PC-9 (cell line): ENCODE measurements around the gene GPR149. TPM values are rescaled to one million over a fixed set of nuclear protein-coding genes. Genes with fewer than 3 reads are reported as not detected.

Experiments
- BruUV-seq: library from RNA; stranded (reverse); fragments of 400-500 nt; replicated peaks from 2 replicates; lab custom pipeline; 2021; lab: Mats Ljungman, UMichigan
- CTCF ChIA-PET: fragments of 300-600 bp; sonication (Branson Sonifier 250); formaldehyde crosslinking; loops from one replicate; lab custom pipeline; 2022; ENCODE audit warnings: antibody characterized with exemption; lab: Charles Lee
- POLR2A ChIA-PET: fragments of 300-600 bp; sonication (Branson Sonifier 250); formaldehyde crosslinking; loops from one replicate; lab custom pipeline; 2022; ENCODE audit warnings: antibody characterized with exemption; ENCODE audit not compliant: unreplicated experiment; lab: Charles Lee
- DNase-seq, 2 experiments: peaks; one replicate each; pipeline versions ENCODE4 v3.0.0 to v3.0.0-alpha.2; 2015 to 2022; ENCODE audit warnings: mixed read lengths in 1 of 2
- H2AFZ ChIP-seq: fragments of 200-600 bp; sonication (generic); 2 replicates; pipeline ENCODE4 v1.8.1; 2017; ENCODE audit warnings: antibody characterized with exemption
- H3F3A ChIP-seq: fragments of 200-600 bp; sonication (generic); 2 replicates; pipeline ENCODE4 v1.8.1; 2017; ENCODE audit warnings: antibody characterized with exemption, mild to moderate bottlenecking, low read depth; ENCODE audit not compliant: insufficient read depth
- H3K27ac ChIP-seq: fragments of 200-600 bp; sonication (generic); 2 replicates; pipeline ENCODE4 v1.6.1; 2016; ENCODE audit warnings: mixed run types
- H3K27me3 ChIP-seq: fragments of 200-600 bp; sonication (generic); 2 replicates; pipeline ENCODE4 v1.6.1; 2016; ENCODE audit warnings: low read depth, mixed run types; ENCODE audit not compliant: insufficient read depth
- H3K36me3 ChIP-seq: fragments of 200-600 bp; sonication (generic); 2 replicates; pipeline ENCODE4 v1.6.1; 2016; ENCODE audit warnings: low read depth, mixed run types
- H3K4me1 ChIP-seq: fragments of 200-600 bp; sonication (generic); replicated peaks from 2 replicates; pipeline ENCODE4 v1.6.1; 2016; ENCODE audit warnings: mixed run types; ENCODE audit not compliant: insufficient read depth
- H3K4me2 ChIP-seq: fragments of 200-600 bp; sonication (generic); 2 replicates; pipeline ENCODE4 v1.6.1; 2017; ENCODE audit warnings: mixed run types
- H3K4me3 ChIP-seq: fragments of 200-600 bp; sonication (generic); 2 replicates; pipeline ENCODE4 v1.6.1; 2016; ENCODE audit warnings: mixed run types
- H3K79me2 ChIP-seq: fragments of 200-600 bp; sonication (generic); 2 replicates; pipeline ENCODE4 v1.6.1; 2017; ENCODE audit warnings: low read depth, mixed run types
- H3K9me2 ChIP-seq: fragments of 200-600 bp; sonication (generic); 2 replicates; pipeline ENCODE4 v1.8.1; 2017; ENCODE audit warnings: mild to moderate bottlenecking; ENCODE audit not compliant: insufficient read depth
- H3K9me3 ChIP-seq: fragments of 200-600 bp; sonication (generic); 2 replicates; pipeline ENCODE4 v1.8.1; 2016; ENCODE audit warnings: low read depth; ENCODE audit not compliant: insufficient read depth
- H4K20me1 ChIP-seq: fragments of 200-600 bp; sonication (generic); 2 replicates; pipeline ENCODE4 v1.8.1; 2017; ENCODE audit not compliant: insufficient read depth
- CTCF ChIP-seq: fragments of 200-600 bp; sonication (generic); conservative IDR thresholded peaks from 2 replicates; pipeline ENCODE4 v1.6.1; 2017; ENCODE audit warnings: mixed run types, antibody characterized with exemption, mild to moderate bottlenecking, moderate library complexity
- EZH2 ChIP-seq: fragments of 200-600 bp; sonication (generic); IDR thresholded peaks from 2 replicates; pipeline ENCODE4 v1.8.0; 2017; ENCODE audit warnings: antibody characterized with exemption, low read depth
- intact Hi-C: fragments of 100-400 bp; cut with micrococcal nuclease; formaldehyde crosslinking; loops from one replicate; pipeline ENCODE4 v1.10.0; 2022; ENCODE audit not compliant: unreplicated experiment
- total RNA-seq: library from RNA; stranded (reverse); gene quantifications from 2 replicates; pipeline ENCODE4 v1.2.3, GENCODE V29; 2021

GPR149 gene
- total RNA-seq, 1 experiment from 2014 or later = not detected

GRCh38 chr3:154349223-154349622 is 80.8 kb downstream of the GPR149 start:
- Histone ChIP-seq H3K79me2 (no peaks in the 10 kb centered on the region), H3K36me3 (no peaks in the 10 kb centered on the region), H3K9me2 (no peaks in the 10 kb centered on the region; the same call in 1 of the 2 replicates), H3K4me2 (no peak overlapping the region), H3K4me3 (no peak overlapping the region), H3K4me1 (no peaks in the 10 kb centered on the region), H2AFZ (no peak overlapping the region), H3K27ac (no peak overlapping the region), H3K27me3 (no peaks in the 10 kb centered on the region), H3F3A (no peaks in the 10 kb centered on the region), H4K20me1 (no peaks in the 10 kb centered on the region), H3K9me3 (0 out of 2 replicates have a peak, but pooled peaks cover 4% of the 10 kb centered on the region)
- intact Hi-C loops = no loop called here
- ChIA-PET POLR2A (no interaction called here), CTCF (no interaction called here)
- no TSS peak for BruUV-seq
- no peak for TF ChIP-seq CTCF
- no peak for TF ChIP-seq EZH2
- no peak for DNase-seq

- Histone ChIP-seq H3K27ac (no peak overlapping the region), H3K36me3 (no peaks in the 10 kb centered on the region), H3K4me3 (no peak overlapping the region), H3K79me2 (no peaks in the 10 kb centered on the region), H2AFZ (no peak overlapping the region), H4K20me1 (no peaks in the 10 kb centered on the region), H3F3A (no peaks in the 10 kb centered on the region), H3K4me2 (no peak overlapping the region), H3K9me3 (no peaks in the 10 kb centered on the region), H3K27me3 (no peaks in the 10 kb centered on the region), H3K9me2 (no peaks in the 10 kb centered on the region; the same call in 1 of the 2 replicates), H3K4me1 (no peaks in the 10 kb centered on the region)
- ChIA-PET POLR2A (no interaction called here), CTCF (no interaction called here)
- no peak for DNase-seq
- no TSS peak for BruUV-seq
- intact Hi-C loops = no loop called here
- TF ChIP-seq CTCF (no peak), EZH2 (no peak)
These were observed 84.4 kb downstream of the GPR149 start for GRCh38 chr3:154345422-154346122.

GRCh38 chr3:154338570-154338969 is 91.4 kb downstream of the GPR149 start:
- Histone ChIP-seq H3K4me2 (no peak overlapping the region), H3K4me1 (no peaks in the 10 kb centered on the region), H2AFZ (no peak overlapping the region), H3K4me3 (no peak overlapping the region), H3K27me3 (no peaks in the 10 kb centered on the region), H3K9me3 (no peaks in the 10 kb centered on the region), H3K9me2 (no peaks in the 10 kb centered on the region), H3K36me3 (no peaks in the 10 kb centered on the region), H3F3A (no peaks in the 10 kb centered on the region), H3K27ac (no peak overlapping the region), H3K79me2 (no peaks in the 10 kb centered on the region), H4K20me1 (no peaks in the 10 kb centered on the region)
- CTCF ChIA-PET = no interaction called here
- POLR2A ChIA-PET = no interaction called here
- intact Hi-C loops = loop anchor here (5.0 to 10.0 kb wide), 3 partner anchors 206 to 409 kb away; no protein-coding TSS in a partner anchor
- DNase-seq = no peak
- TF ChIP-seq CTCF = no peak
- TF ChIP-seq EZH2 = no peak
- BruUV-seq = no TSS peak
